NCI-H1436 treated with DMSO at 0.1 percent for 48 hours (cell line): Measurements from ENCODE around the gene ARHGEF9.
"Not testable (repeated sequence)": the region's sequence is repeated elsewhere in the genome, so short reads cannot be mapped to it uniquely, and the experiment has no call there.

Source experiments
- DNase-seq: peaks from one replicate; lab custom pipeline; 2025; lab: John Stamatoyannopoulos, UW

The ARHGEF9 gene

GRCh38 chrX:63657821-63658220, 127.2 kb downstream of the ARHGEF9 start:
- no peak for DNase-seq

- DNase-seq, result no peak
Measured at GRCh38 chrX:63656871-63657580, 128.0 kb downstream of the ARHGEF9 start.

GRCh38 chrX:63652086-63652765, 132.8 kb downstream of the ARHGEF9 start:
- no peak for DNase-seq

- not testable (repeated sequence) for DNase-seq
Measured at GRCh38 chrX:63645748-63646147, 139.3 kb downstream of the ARHGEF9 start.

GRCh38 chrX:63635750-63636149, 149.3 kb downstream of the ARHGEF9 start:
- DNase-seq, result no peak

GRCh38 chrX:63613531-63614028, 171.4 kb downstream of the ARHGEF9 start:
- DNase-seq, result no peak

- no peak for DNase-seq
Measured at GRCh38 chrX:63585936-63586335, 199.1 kb downstream of the ARHGEF9 start.
